Measurements from ENCODE around the gene B3GNT5.

Gene B3GNT5

DNA sequence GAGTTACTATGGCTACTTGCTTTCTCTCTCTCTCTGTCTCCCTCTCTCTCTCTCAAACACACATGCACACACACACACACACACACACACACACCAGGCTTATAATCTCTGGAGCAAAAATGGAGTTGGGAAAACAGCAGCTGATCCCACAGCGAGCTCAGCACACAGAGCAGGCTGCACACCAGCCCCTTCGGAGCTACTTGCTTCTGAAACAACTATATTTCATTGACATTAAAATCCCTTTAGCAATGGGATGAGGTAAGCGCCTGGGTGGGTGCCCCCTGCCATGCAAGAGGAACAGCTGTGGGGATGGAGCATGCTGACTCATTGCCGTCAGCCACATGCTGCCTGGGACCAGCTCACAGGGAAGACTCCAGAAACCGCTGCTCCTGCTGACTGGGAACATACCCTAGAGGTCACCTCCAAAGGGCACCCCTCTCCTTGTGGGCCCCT, 45.7 kb downstream of the B3GNT5 start:
- peak; percentile 91 for DNase-seq

DNA sequence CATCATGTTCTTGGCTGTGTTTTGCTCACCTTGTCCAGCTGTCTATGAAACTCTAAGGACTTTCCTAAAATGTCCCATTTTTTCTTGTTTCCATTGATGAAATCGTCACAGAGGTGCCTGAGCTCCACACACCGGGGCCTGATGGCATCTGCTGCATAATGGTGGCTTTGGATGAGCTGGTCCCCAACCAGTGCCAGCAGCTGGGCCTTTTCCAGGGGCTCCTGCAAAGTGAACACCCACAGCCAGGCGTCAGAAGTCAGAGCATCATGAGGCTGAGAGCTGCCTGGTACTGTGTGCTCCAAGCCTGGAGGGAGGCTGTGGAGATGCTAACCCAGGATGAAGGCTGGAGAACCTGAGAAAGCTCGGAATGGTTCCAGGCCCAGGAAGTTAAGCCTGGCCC, 46.9 kb downstream of the B3GNT5 start:
- no peak for DNase-seq

DNA sequence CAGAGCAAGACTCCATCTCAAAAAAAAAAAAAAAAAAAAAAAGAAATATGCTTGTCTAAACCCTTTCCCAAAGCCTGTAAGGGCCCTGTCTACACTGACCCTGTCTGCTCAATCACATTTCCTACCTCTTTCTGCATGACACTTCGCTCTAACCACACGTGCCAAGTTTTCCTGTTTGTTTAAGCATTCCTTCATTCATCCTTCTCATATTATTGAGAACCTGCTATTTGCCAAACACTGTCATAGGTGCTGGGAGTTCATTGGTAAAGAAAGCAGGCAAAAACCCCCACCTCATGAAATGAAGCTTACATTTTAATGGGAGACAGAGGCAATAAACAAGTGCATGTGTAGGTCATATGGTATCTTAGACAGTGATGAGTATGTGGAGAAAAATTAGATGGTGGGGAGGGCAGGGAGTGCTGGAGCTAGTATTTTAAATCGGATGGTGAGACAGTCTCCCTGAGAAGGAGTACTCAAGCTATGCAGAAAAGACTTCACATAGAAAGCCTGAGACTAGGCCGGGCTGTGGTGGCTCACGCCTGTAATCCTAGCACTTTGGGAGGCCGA, 48.0 kb downstream of the B3GNT5 start:
- peak; percentile 64 for DNase-seq

DNA sequence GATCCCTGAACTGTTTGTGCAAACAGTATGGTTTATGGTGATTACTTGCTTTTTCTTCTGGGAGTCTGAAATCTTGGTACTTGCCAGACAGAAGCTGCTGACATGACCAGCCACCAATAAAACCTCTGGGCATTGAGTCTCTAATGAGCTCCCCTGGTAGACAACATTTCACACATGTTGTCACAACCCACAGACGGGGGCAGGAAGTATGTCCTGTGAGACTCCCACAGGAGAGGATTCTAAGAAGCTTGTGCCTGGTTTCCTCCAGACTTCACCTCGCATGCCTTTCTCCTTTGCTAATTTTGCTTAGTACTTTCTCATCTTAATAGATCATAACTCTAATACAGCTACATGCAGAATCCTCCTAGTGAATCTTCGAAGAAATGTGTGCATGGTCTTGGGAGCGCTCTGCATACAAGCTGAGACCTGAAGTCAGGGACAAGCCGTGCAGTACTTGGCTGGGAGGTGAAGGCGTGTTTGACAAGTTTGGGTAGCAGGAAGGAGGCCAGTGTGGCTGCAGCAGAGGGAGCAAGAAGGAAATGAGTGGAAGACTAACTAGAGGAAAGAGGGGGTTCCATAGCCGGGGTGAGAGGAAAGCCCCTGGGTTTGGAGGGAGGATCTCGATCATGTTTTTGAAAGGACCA, 49.0 kb downstream of the B3GNT5 start:
- DNase-seq: peak; percentile 31

DNA sequence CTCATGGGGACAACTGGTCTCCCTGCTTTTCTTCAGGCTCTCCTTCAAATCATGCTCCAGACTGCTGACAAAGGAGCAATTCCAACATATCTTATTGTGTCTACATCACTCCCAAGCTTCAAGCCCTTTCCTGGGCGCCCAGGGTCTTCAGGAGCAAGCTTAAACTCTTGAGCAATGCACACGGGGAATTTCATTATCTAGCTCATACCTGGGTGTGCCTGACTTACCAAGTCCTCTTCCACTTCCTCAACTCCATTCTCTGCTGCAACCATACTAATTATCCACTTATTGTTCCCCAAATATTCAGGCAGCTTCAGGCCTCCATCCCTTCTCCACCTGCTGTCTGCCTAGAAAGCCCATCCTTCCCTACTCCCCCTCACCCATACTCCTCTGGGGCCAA, 50.6 kb downstream of the B3GNT5 start:
- no peak for DNase-seq

DNA sequence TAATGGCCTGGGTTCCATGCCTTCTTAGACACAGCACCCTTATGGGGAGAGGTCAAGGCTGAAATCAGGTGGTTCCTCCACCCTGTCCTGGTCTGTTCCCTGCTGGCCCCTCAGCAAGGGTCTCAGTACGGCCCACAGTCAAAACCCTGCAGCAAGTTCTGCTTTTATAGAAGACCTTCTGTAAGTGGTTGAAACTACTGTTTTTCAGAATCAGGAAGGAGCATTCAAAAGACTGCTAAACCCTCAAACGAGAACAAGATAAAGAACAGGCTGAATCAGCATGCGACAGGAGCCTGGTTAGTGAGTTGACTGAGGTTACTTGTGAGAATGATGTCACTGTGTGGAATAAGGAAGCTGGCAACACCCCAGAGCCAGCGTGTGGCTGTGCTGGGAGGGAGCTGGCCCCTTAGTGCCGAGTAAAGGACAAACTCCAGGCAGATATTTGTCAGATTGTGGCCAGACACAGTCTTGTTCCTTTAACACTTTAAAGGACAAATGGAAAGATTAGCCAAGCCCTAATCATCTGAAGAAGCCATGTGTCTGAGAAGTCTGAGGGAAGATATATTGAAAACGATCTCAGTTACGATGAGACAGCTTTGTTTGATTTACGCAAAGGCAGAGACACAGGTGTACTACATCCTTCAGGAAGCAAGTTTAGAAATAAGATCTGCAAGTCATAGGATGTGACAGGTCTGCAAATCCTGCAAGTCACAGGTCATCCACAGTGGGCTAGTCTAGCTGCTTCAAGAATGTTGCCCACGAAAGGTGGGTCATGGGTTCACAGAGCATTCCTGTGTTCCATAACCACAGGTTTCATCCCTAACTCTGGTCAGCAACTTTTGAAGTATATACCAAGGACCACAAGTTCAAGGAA, 54.0 kb downstream of the B3GNT5 start:
- peak; percentile 54 for DNase-seq

DNA sequence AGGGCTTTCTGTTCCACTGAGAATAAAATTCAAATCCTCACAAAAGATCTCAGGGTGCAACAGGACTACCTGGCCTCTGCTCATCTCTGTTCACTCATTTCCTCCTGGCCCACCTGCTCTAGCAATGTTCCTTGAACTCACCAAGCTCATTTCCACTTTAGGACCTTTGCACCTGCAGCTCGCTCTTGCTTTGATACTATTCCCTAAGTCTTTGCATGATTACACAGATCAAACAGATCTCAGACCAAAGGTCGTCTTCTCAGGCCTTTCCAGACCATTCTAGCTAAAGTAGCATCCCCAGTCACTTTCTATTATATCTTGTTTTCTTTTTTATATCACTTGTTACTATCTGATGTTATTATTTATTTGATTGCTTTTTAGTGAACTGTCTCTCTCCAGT, 54.7 kb downstream of the B3GNT5 start:
- no peak for DNase-seq

DNA sequence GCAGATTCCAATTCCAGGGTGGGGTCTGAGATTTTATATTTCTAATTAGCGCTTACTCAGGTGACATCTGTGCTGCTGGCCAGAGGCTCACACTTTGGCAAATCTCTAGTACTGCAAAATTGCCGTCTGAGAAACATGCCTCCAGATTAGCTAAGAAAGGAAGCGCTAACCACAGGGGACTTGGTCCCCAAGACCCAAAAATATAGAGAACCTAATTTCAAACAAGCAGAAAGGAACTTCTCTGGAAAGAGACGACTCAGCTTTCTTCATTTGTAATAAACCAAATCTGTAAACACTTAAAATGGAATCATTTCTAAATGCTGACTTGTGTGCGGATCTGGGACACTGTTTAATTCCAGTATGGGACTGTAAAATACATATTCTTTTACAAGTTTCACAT, 55.7 kb downstream of the B3GNT5 start:
- no peak for DNase-seq

DNA sequence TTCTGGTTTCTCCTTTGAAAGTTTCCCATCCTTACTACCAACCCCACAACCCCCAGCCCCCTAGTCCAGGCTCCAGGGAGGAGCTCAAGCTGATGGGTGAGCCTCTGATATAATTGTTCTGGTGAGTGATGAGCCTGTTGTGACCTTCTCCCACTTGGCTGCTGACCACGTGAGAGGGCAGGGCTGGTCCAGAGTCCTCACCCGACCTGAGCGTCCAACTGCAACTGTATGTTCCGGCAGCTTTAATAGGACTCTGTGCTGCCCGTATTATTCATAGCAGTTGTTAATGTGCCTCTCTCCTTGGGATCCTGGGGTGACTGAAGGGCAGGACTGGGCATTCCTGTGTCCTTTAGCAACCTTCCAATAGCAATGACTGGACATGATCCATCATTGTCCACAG, 56.2 kb downstream of the B3GNT5 start:
- no peak for DNase-seq

DNA sequence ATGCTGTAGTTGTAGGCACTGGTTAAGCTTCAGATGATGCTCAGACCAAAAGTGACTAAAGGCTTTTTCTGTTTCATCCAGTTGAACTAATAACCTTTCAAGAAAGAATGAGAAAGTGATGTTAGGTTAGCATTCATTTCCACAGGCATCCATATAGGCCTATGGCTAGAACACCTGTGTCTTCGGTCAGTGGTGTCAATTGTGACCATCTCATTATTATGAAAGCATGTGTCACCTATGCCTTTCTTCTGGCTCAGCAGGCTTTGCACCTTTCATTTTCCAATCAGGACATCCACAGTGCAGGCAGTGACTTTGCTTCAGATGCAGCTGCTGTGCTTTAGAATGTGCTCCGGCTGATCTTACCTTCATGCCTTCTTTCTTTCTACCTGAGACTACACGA, 57.9 kb downstream of the B3GNT5 start:
- DNase-seq: no peak

DNA sequence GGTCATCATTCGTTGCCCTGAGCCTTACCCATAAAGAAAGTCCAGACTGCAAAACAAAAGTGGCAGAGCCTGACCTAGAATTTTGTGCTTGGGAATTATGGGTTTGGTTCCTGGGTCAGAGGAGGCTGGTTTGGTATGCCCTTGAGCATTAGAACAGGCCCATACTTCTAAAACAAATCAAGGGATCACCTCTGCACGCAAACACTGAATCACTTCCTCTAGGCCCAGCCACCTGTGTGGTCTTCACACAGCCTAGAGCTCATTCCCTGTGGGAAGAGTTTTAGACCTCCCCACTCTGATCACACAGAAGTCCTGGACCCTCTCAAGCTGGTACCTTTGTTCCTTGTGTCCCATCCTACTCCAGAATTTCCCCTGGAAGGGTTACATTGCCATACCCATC, 59.4 kb downstream of the B3GNT5 start:
- DNase-seq: no peak

DNA sequence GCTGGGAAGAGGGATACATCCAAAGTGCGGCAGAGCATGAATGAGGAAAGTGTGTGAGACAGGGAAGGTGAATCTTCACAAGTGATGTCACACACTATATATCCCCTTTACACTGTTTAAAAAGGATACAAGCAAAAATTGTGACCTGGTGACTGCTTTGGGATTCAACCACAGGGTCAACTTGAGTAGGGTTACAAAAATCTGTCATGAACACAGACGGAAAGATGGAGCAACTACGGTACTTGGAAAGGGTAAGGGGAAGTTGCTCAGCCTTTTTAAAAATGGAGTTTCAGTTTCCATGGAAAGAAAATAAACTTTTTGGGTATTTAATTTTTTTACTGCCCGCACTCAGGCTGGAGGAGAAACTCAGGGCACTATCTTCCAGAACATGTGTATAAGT, 60.3 kb downstream of the B3GNT5 start:
- no peak for DNase-seq

DNA sequence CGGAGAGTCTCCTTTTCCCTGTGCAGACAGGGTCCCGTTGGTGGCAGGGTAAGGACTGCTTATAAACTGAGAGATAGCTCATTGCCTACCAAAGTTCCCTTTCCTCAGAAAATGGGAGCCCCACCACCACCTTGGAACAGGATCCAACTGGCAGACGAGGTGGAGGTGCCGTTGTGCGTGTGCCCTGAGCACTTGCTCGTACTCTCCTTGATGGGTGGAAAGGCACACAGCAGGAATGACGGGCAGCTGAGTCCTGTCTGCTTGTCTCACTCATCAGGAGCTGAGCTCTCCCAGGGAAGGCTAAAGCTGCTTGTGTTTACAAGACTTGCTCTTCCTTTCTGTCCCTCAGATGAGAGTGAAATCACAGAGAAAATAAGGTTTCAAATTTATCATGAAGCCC, 60.7 kb downstream of the B3GNT5 start:
- DNase-seq: no peak

DNA sequence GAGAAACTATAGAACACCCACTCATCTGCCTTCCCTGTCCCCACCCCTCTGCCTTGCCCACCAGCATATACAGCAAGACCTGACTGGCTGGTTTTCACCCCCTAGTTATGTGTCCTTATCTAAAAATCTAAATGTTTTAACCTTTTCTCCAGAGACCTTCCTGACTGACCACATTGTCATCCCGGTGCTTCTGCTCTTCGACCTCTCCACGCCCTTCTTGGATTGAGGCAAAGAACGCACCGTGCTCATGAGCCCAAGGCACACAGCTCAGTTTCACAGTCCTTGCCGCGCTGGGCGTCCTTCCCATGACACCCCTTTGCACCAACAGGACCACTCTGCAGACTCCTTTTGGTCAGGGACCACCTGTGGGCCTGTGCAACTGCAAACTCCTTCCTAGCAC, 62.7 kb downstream of the B3GNT5 start:
- no peak for DNase-seq

DNA sequence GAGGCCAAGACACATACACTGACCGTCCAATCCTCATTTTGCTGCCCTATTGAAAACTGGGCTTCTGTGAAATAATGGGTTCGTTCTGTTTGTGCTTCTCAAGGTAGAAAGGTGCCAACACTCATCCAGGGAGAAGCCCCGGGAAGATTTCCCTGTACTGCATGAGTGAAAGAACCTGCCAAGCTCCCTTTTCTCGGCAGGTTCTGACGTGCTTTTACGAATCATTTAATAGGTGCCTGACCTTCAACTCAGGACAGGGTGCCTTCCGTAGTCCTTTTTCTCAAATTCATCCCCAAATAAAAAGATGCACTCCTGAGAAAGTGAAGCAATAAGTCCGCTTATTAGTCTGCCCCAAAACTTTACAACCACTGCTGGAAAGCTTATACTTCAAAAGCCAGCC, 64.2 kb downstream of the B3GNT5 start:
- DNase-seq: no peak

DNA sequence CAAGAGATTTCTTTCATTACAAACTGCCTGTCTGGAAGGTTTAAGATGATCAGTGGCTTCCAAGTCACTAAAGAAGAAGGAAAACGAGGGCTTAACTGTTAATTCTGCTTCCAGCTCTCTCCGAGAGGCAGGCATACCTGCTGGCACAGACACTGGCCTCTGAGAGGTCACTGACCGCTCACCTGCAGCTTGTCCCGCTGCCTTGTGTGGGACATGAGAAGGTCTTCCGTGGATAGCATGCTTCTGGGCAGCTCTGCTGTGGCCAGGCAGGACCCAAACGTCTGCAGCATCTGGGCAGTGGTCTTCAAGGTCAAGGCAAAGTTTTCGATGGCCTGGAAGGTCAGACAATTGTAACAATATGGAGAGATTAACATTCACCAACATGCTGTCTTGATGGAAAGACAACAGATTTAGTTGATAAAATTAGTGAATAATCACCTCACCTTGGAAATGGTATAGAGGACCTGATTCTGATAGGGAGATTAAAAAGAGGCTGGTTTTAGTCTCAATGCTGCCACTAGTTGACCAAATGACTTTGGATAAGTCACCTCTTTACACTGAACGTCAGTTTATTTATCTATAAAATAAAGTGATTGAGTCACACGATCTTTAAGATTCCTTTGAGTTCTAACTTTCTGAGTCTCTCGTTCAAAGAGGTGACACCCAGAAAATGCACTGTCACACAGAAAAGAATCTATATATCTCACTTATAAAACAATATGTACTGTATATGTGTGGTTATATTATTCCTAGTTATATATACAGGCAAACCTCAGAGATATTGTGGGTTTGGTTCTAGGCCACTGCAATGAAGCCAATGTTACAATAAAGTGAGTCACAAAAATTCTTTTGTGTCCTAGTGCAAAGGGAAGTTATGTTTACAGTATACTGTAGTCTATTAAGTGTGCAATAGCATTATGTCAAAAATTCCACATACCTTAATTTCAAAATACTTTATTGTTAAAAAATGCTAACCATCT, 65.1 kb downstream of the B3GNT5 start:
- peak; percentile 51 for DNase-seq

DNA sequence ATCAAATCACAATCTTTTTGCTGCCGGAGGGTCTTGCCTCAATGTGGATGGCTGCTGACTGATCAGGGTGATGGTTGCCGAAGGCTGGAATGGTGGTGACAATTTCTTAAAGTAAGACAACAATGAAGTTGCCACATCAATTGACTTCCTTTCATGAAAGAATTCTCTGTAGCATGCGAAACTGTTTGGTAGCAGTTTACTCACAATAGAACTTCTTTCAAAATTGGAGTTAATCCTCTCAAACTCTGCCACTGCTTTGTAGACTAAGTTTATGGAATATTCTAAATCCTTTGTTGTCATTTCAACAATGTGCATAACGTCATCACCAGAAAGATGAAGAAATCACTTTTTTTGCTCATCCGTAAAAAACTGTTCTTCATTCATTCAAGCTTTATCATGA, 65.8 kb downstream of the B3GNT5 start:
- DNase-seq: no peak

DNA sequence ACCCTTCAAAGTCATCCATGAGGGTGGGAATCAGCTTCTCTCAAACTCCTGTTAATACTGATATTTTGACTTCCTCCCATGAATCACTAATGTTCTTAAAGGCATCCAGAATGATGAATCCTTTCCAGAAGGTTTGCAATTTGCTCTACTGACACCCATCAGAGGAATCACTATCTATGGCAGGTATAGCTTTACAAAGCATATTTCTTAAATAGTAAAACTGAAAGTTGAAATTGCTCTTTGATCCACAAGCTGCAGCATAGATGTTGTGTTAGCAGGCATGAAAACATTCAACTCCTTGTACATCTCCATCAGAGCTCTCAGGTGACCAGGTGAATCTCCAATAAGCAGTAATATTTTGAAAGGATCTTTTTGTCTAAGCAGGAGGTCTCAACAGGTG, 66.3 kb downstream of the B3GNT5 start:
- no peak for DNase-seq
